SK-N-SH treated with all-trans-retinoic acid at 6 μM for 48 hours (cell line): ENCODE data around the gene CYGB.

Source experiments
- ATAC-seq: fragments of 200-7000 bp; cut with Tn5 transposase; 3 replicates; pipeline ENCODE4 v1.9.1; 2020; ENCODE audit warnings: mild to moderate bottlenecking, moderate library complexity
- ARNTL ChIP-seq: fragments of 450-650 bp; formaldehyde crosslinking; IDR thresholded peaks from 2 replicates; pipeline ENCODE4 v1.5.0; 2020; ENCODE audit warnings: low read depth, mild to moderate bottlenecking, moderate library complexity, borderline replicate concordance
- BACH2 ChIP-seq: fragments of 250-450 bp; sonication (Bioruptor Pico); IDR thresholded peaks from 2 replicates; pipeline ENCODE4 v1.9.0; 2021; ENCODE audit warnings: mild to moderate bottlenecking, borderline replicate concordance
- CSDC2 ChIP-seq: fragments of 250-450 bp; sonication (Bioruptor Pico); IDR thresholded peaks from 2 replicates; pipeline ENCODE4 v1.5.0; 2020; ENCODE audit warnings: mild to moderate bottlenecking, moderate library complexity
- ESRRG ChIP-seq: fragments of 250-450 bp; sonication (Bioruptor Pico); IDR thresholded peaks from 2 replicates; pipeline ENCODE4 v1.6.1; 2021; ENCODE audit warnings: mild to moderate bottlenecking
- GLIS3 ChIP-seq: fragments of 250-450 bp; sonication (Bioruptor Pico); IDR thresholded peaks from 2 replicates; pipeline ENCODE4 v1.5.0; 2020; ENCODE audit warnings: mild to moderate bottlenecking, moderate library complexity
- ISL1 ChIP-seq: fragments of 250-450 bp; sonication (Bioruptor Pico); IDR thresholded peaks from 2 replicates; pipeline ENCODE4 v2.1.2; 2022; ENCODE audit warnings: mild to moderate bottlenecking, moderate library complexity
- OSR1 ChIP-seq: fragments of 250-450 bp; sonication (Bioruptor Pico); IDR thresholded peaks from 2 replicates; pipeline ENCODE4 v1.8.0; 2022; ENCODE audit warnings: moderate library complexity, mild to moderate bottlenecking, inconsistent platforms
- PPARA ChIP-seq: fragments of 250-450 bp; sonication (Bioruptor Pico); IDR thresholded peaks from 2 replicates; pipeline ENCODE4 v1.5.0; 2020; ENCODE audit warnings: mild to moderate bottlenecking, borderline replicate concordance
- RARB ChIP-seq: fragments of 250-450 bp; sonication (Bioruptor Pico); IDR thresholded peaks from 2 replicates; pipeline ENCODE4 v1.8.0; 2021; ENCODE audit warnings: mild to moderate bottlenecking, moderate library complexity
- SNAI2 ChIP-seq: fragments of 250-450 bp; sonication (Bioruptor Pico); IDR thresholded peaks from 2 replicates; pipeline ENCODE4 v1.5.0; 2020; ENCODE audit warnings: mild to moderate bottlenecking, moderate library complexity
- TOX ChIP-seq: fragments of 250-450 bp; sonication (Bioruptor Pico); IDR thresholded peaks from 2 replicates; pipeline ENCODE4 v1.8.0; 2021; ENCODE audit warnings: mild to moderate bottlenecking, moderate library complexity, borderline replicate concordance
- ZC3H10 ChIP-seq: fragments of 250-450 bp; sonication (Bioruptor Pico); IDR thresholded peaks from 2 replicates; pipeline ENCODE4 v1.5.1; 2021; ENCODE audit warnings: mild to moderate bottlenecking, moderate library complexity
- ZFP3 ChIP-seq: fragments of 250-450 bp; sonication (Bioruptor Pico); IDR thresholded peaks from 2 replicates; pipeline ENCODE4 v1.5.0; 2020; ENCODE audit warnings: mild to moderate bottlenecking, moderate library complexity
- ZFP30 ChIP-seq: fragments of 450-650 bp; formaldehyde crosslinking; IDR thresholded peaks from 2 replicates; pipeline ENCODE4 v1.5.0; 2022; ENCODE audit warnings: mild to moderate bottlenecking, moderate library complexity
- ZNF565 ChIP-seq: fragments of 450-650 bp; formaldehyde crosslinking; conservative IDR thresholded peaks from 2 replicates; pipeline ENCODE4 v1.5.0; 2020; ENCODE audit warnings: low read depth, mild to moderate bottlenecking, moderate library complexity
- ZNF70 ChIP-seq: fragments of 450-650 bp; formaldehyde crosslinking; IDR thresholded peaks from 2 replicates; pipeline ENCODE4 v1.5.0; 2020; ENCODE audit warnings: mild to moderate bottlenecking, moderate library complexity
- ZNF8 ChIP-seq: fragments of 450-650 bp; formaldehyde crosslinking; IDR thresholded peaks from 2 replicates; pipeline ENCODE4 v1.5.0; 2020; ENCODE audit warnings: mild to moderate bottlenecking, moderate library complexity
- TF ChIP-seq, protein P1 (sequence below): fragments of 250-450 bp; sonication (Bioruptor Pico); IDR thresholded peaks from 2 replicates; pipeline ENCODE4 v1.5.1; 2021; ENCODE audit warnings: mild to moderate bottlenecking, moderate library complexity
- TF ChIP-seq, protein P2 (sequence below): fragments of 250-450 bp; sonication (Bioruptor Pico); IDR thresholded peaks from 2 replicates; pipeline ENCODE4 v1.8.0; 2020; ENCODE audit warnings: mild to moderate bottlenecking, moderate library complexity, borderline replicate concordance
- TF ChIP-seq, protein P3 (sequence below): fragments of 250-450 bp; sonication (Bioruptor Pico); IDR thresholded peaks from 2 replicates; pipeline ENCODE4 v1.8.0; 2021; ENCODE audit warnings: low read depth, mild to moderate bottlenecking, moderate library complexity, borderline replicate concordance
- TF ChIP-seq, protein P4 (sequence below): fragments of 250-450 bp; sonication (Bioruptor Pico); IDR thresholded peaks from 2 replicates; pipeline ENCODE4 v1.5.0; 2020; ENCODE audit warnings: mild to moderate bottlenecking, moderate library complexity

Gene CYGB

DNA sequence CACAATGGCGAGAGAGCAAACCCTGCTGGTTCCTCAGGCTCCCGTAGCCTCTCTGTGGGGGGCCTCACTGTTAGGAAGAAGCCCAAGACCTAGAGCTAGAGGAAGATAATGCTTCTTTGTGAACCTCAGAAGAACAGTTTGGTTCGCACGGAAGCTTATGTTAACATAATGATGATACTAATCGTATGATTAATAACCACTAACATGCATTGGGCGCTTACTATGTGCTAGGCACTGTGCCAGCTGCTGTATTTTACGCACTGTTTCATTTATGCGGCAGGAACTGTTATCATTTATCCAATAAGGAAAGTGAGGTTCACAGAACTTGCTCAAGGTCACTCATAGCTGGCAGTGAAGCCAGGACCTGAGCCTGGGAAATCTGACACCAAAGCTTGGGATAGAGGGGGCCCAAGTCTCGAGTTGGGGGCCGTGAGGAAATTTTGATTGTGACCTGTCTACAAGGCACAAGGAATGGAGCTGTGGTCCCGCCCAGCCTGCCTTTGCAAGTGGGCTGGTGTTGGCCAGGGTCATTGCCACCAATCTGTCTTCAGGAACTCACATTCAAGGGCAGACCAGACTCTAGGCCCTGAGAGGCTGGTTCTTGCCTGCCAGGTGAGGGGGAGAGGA lies 9.2 kb upstream of the CYGB start:
- no peak for TF ChIP-seq OSR1
- peak; percentile 42; the same call in 1 of the 2 replicates for TF ChIP-seq ZFP3
- ATAC-seq = peak; percentile 13

DNA sequence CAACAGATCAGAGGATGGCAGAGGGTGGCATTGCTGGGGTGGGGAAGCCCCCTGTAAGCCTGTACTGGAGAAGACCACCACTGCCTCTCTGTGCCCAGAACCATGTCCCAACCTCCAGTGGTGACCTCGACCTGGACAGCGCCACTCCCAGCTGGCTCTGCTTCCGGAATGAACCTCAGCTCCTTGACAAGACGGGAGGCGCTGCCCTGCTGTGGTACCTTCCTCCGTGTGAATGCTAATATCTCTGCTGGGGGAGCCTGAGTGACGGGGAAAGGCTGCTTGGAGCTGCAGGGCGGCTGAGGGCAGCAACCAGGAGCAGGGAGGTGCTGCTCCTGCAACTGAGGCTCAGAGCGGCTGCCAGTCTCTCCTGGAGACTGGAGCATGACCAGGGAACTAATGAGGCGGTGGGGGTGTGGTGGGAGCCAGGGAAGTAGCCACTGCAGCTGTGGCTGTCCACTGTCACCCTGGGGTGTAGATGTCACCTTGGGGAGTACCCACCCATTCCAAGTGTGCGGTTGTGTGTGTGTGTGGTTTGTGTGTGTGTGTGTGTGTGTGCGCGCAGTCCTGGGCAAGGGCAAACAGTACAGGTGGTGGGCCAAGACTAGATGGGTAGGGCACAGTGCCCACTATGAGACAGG lies 8.5 kb upstream of the CYGB start:
- TF ChIP-seq, protein P1, sequence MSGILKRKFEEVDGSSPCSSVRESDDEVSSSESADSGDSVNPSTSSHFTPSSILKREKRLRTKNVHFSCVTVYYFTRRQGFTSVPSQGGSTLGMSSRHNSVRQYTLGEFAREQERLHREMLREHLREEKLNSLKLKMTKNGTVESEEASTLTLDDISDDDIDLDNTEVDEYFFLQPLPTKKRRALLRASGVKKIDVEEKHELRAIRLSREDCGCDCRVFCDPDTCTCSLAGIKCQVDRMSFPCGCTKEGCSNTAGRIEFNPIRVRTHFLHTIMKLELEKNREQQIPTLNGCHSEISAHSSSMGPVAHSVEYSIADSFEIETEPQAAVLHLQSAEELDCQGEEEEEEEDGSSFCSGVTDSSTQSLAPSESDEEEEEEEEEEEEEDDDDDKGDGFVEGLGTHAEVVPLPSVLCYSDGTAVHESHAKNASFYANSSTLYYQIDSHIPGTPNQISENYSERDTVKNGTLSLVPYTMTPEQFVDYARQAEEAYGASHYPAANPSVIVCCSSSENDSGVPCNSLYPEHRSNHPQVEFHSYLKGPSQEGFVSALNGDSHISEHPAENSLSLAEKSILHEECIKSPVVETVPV (CRISPR knock-in tag) = no peak
- TF ChIP-seq BACH2 (CRISPR knock-in tag) = no peak
- no peak for TF ChIP-seq ISL1
- TF ChIP-seq GLIS3 = no peak
- no peak for TF ChIP-seq ZNF565
- TF ChIP-seq, protein P2, sequence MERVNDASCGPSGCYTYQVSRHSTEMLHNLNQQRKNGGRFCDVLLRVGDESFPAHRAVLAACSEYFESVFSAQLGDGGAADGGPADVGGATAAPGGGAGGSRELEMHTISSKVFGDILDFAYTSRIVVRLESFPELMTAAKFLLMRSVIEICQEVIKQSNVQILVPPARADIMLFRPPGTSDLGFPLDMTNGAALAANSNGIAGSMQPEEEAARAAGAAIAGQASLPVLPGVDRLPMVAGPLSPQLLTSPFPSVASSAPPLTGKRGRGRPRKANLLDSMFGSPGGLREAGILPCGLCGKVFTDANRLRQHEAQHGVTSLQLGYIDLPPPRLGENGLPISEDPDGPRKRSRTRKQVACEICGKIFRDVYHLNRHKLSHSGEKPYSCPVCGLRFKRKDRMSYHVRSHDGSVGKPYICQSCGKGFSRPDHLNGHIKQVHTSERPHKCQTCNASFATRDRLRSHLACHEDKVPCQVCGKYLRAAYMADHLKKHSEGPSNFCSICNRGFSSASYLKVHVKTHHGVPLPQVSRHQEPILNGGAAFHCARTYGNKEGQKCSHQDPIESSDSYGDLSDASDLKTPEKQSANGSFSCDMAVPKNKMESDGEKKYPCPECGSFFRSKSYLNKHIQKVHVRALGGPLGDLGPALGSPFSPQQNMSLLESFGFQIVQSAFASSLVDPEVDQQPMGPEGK (CRISPR knock-in tag) = no peak
- TF ChIP-seq ZNF8 (CRISPR knock-in tag) = no peak
- no peak for TF ChIP-seq OSR1
- ATAC-seq = no peak

DNA sequence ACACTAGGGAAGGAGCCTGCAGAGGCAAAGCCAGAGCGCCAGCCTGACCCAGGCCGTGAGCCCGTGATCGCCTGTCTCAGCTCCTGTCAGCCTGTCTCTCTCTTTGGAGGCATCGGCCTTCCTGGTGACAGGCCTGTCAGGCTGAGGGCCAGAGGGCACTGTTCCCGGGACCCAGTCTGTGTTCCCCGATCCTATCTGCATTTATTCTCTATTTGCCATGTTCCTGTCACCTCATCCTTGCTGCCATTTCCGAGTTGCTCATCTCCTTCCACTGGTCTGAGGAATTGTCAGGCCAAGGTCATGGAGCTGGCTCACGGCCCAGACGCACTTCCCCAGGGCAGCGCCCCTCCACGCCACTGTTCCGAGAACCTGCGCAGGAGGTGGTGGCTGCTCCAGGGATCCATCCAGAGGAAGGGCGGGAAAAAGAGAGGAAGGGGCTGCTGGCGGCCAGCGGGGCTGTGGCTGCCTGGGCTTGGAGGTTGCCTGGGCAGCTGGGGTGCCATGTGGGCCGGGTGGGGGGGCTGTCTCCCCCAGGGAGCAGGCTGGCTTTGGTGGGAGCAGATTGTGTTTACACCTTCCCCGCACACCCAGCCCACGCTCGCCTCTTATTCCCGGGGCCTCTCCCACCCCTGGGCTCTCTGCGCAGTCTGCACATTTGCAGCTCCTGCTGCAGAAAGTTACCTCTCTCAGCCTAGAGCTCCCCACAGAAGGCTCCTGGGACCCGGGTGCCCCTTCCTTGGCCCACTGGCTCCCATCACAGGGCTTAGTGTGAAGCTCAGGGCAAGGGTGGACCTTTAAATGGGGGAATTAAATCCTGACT lies 7.2 kb upstream of the CYGB start:
- no peak for TF ChIP-seq PPARA (CRISPR knock-in tag)
- no peak for TF ChIP-seq CSDC2
- TF ChIP-seq ESRRG (CRISPR knock-in tag) = peak; percentile 83; the same call in 1 of the 2 replicates
- no peak for TF ChIP-seq ZC3H10 (CRISPR knock-in tag)
- ATAC-seq = peak; percentile 14

DNA sequence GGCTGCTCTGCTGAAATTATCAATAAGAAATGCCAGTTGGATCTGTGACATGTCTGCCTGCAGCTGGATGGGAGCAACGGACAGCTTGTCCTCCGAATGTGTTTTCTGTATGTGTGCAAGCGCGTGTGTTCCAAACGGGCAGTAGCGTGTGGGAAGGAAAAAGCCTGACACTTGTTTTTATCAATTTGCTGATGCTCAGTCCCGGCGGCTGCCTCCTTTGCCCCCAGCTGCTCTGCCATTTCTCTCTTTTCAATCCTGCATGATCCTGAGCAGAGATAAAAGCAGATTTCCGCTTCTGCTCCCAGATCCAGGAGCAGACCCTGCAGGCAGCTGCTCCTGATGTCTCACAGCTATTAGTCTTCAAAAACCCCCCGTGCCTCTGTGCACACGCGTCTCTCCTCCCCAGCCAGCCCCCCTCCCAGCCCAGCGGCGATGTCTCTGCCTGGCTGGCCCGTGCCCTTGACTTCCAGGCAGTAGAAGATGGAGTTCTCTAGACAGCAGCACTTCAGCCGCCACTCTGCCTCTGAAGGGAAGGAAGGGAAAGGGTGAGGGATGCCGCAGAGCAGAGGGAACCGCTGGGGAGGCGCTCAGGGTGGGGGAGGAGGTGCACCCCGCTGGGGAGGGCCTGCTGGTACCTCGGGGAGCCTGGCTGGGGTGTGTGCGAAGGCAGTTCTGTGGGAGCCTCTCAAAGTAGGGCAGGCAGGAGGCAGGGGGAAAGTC lies 6.5 kb upstream of the CYGB start:
- peak; percentile 18 for ATAC-seq
- TF ChIP-seq ARNTL (CRISPR knock-in tag) = no peak
- no peak for TF ChIP-seq BACH2 (CRISPR knock-in tag)
- no peak for TF ChIP-seq ZFP3
- TF ChIP-seq, protein P3, sequence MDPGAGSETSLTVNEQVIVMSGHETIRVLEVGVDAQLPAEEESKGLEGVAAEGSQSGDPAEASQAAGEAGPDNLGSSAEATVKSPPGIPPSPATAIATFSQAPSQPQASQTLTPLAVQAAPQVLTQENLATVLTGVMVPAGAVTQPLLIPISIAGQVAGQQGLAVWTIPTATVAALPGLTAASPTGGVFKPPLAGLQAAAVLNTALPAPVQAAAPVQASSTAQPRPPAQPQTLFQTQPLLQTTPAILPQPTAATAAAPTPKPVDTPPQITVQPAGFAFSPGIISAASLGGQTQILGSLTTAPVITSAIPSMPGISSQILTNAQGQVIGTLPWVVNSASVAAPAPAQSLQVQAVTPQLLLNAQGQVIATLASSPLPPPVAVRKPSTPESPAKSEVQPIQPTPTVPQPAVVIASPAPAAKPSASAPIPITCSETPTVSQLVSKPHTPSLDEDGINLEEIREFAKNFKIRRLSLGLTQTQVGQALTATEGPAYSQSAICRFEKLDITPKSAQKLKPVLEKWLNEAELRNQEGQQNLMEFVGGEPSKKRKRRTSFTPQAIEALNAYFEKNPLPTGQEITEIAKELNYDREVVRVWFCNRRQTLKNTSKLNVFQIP (CRISPR knock-in tag) = no peak
- no peak for TF ChIP-seq CSDC2
- no peak; the same call in 1 of the 2 replicates for TF ChIP-seq ZNF8 (CRISPR knock-in tag)
- TF ChIP-seq, protein P4, sequence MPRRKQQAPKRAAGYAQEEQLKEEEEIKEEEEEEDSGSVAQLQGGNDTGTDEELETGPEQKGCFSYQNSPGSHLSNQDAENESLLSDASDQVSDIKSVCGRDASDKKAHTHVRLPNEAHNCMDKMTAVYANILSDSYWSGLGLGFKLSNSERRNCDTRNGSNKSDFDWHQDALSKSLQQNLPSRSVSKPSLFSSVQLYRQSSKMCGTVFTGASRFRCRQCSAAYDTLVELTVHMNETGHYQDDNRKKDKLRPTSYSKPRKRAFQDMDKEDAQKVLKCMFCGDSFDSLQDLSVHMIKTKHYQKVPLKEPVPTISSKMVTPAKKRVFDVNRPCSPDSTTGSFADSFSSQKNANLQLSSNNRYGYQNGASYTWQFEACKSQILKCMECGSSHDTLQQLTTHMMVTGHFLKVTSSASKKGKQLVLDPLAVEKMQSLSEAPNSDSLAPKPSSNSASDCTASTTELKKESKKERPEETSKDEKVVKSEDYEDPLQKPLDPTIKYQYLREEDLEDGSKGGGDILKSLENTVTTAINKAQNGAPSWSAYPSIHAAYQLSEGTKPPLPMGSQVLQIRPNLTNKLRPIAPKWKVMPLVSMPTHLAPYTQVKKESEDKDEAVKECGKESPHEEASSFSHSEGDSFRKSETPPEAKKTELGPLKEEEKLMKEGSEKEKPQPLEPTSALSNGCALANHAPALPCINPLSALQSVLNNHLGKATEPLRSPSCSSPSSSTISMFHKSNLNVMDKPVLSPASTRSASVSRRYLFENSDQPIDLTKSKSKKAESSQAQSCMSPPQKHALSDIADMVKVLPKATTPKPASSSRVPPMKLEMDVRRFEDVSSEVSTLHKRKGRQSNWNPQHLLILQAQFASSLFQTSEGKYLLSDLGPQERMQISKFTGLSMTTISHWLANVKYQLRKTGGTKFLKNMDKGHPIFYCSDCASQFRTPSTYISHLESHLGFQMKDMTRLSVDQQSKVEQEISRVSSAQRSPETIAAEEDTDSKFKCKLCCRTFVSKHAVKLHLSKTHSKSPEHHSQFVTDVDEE (CRISPR knock-in tag) = peak; percentile 88; the same call in 1 of the 2 replicates
- no peak for TF ChIP-seq OSR1
- no peak for TF ChIP-seq TOX (CRISPR knock-in tag)
- no peak; the same call in 1 of the 2 replicates for TF ChIP-seq GLIS3
- no peak for TF ChIP-seq ZFP30
- TF ChIP-seq SNAI2 (CRISPR knock-in tag) = peak; percentile 68; the same call in 1 of the 2 replicates
- TF ChIP-seq ZNF70 = peak; percentile 50; the same call in 1 of the 2 replicates
- TF ChIP-seq, protein P1 (CRISPR knock-in tag) = 0 out of 2 replicates have a peak, but pooled peaks have one; percentile 64
- TF ChIP-seq, protein P2 (CRISPR knock-in tag) = 0 out of 2 replicates have a peak, but pooled peaks have one; percentile 14
- no peak for TF ChIP-seq ZC3H10 (CRISPR knock-in tag)
- no peak for TF ChIP-seq RARB (CRISPR knock-in tag)
